ENCODE results near the gene PRPF38A. TPM values are rescaled to one million over a fixed set of nuclear protein-coding genes. Genes with fewer than 3 reads are reported as not detected.

PRPF38A gene, protein sequence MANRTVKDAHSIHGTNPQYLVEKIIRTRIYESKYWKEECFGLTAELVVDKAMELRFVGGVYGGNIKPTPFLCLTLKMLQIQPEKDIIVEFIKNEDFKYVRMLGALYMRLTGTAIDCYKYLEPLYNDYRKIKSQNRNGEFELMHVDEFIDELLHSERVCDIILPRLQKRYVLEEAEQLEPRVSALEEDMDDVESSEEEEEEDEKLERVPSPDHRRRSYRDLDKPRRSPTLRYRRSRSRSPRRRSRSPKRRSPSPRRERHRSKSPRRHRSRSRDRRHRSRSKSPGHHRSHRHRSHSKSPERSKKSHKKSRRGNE
- 8.5 and 11.0 TPM in 2 replicates for total RNA-seq (2014; rRNA removed; shearing (Covaris generic))
- polyA plus RNA-seq (2015; cell fraction: cytosol; rRNA removed): 11.2 and 16.0 TPM in 2 replicates
- 37.0 and 42.3 TPM in 2 replicates for polyA plus RNA-seq (2015; cell fraction: nucleus; rRNA removed)

DNA sequence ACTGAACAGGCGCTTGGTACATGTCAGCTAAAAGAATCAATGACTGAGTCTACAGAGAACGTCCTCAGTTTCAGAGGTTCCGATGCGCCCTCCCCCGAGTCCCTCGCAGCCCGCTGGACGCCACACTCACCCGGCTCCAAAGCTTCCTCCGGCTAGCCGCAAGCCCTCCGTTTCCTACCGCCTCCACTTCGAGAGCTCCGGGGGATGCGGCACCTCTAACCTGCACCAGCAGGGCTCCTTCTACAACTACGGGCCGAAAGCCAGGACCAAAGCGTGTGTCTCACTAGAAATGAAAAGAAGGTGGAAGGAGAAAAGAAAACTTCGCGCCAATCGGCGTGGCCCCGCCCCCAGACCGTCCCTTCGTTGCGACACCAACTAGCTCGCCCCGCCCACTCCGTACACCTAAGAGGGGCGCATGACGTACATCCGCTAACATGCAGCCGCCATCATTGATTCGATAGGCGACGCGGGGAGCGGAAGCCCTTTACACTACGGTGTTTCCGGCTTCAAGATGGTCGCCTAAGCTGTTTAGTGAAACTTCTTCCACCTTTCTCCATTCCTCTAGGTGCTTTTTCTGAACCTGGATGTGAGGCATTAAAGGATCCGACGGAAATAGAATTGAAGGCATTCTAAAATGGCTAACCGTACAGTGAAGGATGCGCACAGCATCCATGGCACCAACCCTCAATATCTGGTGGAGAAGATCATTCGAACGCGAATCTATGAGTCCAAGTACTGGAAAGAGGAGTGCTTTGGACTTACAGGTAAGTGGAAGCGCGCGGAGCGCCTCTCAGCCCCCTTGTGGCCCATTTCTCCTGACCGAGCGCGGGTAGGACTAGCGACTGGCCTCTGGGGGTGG, at the start of gene PRPF38A, which contains the start of gene ORC1:
Gene PRPF38A, plus strand, starts transcription at position 487 of the 859 bp plus-strand sequence. Its CDS starts 148 bp downstream, at position 635.
Gene ORC1, minus strand, starts transcription at position 308 of the 859 bp plus-strand sequence. CDS start 2,200 bp downstream, outside the sequence.
- in situ Hi-C loops (cut with HindIII; ENCODE audit: low pct_unique_long_range_greater_than_20kb, low sequenced_read_pairs): no loop called here
- DNase-seq (ENCODE audit: low read depth, low spot score): peak; percentile 96

- in situ Hi-C loops (cut with HindIII; ENCODE audit: low pct_unique_long_range_greater_than_20kb, low sequenced_read_pairs): no loop called here
- DNase-seq (ENCODE audit: low read depth, low spot score): no peak
Observed at GRCh38 chr1:52355436-52355835, 49.0 kb upstream of the PRPF38A start.

GRCh38 chr1:52355847-52356505, 48.4 kb upstream of the PRPF38A start:
- in situ Hi-C loops (cut with HindIII; ENCODE audit: low pct_unique_long_range_greater_than_20kb, low sequenced_read_pairs): no loop called here
- no peak for DNase-seq (ENCODE audit: low read depth, low spot score)

DNA sequence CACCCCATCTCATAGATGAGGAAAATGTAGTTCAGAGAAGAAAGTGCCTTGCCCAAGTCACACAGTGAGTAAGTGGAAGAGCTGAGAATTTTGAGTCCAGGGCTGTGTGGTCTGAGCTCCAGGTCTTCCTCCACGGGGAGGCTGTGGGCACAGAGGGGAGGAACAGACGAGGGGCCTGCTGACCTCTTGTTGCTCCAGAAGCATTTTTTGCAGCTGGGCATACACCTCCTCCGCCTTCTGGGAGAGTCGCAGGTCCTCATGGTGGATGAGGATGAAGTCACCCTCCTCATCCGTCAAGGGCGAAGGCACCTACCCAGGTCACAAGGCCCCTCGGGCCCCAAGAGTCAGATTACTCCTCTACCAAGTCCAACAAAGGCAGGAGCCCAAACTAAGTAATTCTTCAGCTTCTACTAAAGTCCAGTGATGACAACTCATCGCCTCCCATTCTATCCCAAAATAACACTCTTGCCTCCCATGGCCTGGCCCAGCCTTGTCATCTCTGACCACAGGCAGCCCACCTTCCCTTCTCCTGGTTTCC, 47.5 kb upstream of the PRPF38A start:
- no peak for DNase-seq (ENCODE audit: low read depth, low spot score)

DNA sequence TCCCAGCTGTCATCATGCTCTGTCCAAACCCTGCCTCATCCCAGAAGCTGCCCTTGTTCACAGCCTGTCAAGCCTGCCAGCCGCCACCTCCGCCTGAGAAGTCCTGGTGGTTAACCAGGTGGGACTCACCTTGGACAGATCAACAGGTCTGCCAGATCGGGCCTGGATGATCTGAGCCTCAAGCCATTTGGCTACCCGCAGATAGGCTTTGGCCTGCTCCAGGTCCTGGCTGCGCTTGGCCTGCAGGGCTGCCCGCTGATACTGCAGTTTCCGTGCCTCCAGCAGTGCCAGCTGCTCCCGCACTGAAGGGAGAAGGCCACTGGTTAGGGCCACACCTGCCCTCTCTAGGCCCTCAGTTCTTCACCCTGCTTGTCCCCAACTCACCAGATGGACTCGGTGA, 47.0 kb upstream of the PRPF38A start:
- no peak for DNase-seq (ENCODE audit: low read depth, low spot score)
- in situ Hi-C loops (cut with HindIII; ENCODE audit: low pct_unique_long_range_greater_than_20kb, low sequenced_read_pairs): no loop called here

More for the DNA sequence above, 47.5 kb upstream of the PRPF38A start:
- in situ Hi-C loops (cut with HindIII; ENCODE audit: low pct_unique_long_range_greater_than_20kb, low sequenced_read_pairs): no loop called here

- in situ Hi-C loops (cut with HindIII; ENCODE audit: low pct_unique_long_range_greater_than_20kb, low sequenced_read_pairs): no loop called here
- DNase-seq (ENCODE audit: low read depth, low spot score): no peak
Observed at GRCh38 chr1:52358851-52359497, 45.4 kb upstream of the PRPF38A start.

DNA sequence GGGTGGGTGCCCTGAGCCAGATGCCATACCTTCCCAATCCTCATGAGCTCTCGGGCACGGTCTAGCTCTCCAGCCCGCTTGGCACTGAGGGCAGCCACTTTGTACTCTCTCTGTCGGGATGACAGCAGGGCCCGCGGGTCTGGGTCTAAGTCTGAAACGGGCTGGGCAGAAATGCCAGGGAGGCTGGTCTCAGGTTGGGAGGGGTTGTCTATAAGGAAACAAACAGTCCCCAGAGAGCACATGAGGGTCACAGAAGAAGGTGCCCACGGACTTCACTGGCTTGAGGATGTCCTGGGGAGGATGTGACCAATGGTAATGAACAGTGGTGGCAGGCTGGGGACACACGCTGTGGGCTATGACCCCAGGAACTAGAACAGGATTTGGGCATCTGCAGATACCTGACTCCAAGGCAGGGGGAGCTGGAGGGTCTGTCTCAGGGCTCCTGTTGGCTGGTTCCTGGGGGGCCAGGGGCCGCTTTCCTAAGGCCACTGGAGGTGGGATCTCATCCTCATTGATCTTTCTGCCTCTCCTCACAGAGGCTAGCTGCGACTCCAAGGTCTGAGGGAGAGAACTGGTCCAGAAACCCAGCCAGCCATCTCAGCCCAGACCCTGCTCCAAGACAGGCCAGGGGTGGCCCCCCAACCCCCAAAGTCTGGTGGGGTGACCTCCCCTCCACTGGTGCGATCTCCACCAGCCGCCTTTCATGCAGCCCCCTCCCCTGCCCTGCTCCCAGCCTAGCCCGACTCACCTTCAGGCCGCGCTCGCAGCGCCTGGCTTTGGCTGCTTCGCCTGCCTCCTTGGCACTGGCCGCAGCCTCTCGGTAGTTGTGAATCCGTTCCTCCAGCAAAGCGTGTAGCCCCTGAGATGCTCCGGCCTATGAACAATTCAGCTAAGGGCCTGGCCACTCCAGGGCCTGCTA, 44.5 kb upstream of the PRPF38A start:
- in situ Hi-C loops (cut with HindIII; ENCODE audit: low pct_unique_long_range_greater_than_20kb, low sequenced_read_pairs): no loop called here
- no peak for DNase-seq (ENCODE audit: low read depth, low spot score)

DNA sequence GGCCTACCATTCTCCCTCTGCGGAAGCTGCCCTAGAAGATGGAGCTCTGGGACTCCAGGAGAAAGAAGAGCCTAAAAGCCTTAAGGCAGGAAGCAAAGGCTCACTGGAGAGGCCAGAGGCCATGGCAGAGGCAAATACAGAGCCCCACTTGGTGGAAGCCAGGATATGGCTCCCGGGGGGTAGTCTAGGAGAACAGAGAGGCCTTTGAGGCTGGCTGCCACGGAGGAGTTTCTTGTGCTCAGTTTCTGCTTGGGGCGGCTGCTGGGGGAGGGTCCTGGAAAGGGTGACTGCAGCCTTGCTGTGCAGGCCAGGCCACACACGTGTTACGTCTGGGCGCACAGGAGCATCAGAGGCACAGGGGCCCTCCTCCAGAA, 43.8 kb upstream of the PRPF38A start:
- in situ Hi-C loops (cut with HindIII; ENCODE audit: low pct_unique_long_range_greater_than_20kb, low sequenced_read_pairs): no loop called here

DNA sequence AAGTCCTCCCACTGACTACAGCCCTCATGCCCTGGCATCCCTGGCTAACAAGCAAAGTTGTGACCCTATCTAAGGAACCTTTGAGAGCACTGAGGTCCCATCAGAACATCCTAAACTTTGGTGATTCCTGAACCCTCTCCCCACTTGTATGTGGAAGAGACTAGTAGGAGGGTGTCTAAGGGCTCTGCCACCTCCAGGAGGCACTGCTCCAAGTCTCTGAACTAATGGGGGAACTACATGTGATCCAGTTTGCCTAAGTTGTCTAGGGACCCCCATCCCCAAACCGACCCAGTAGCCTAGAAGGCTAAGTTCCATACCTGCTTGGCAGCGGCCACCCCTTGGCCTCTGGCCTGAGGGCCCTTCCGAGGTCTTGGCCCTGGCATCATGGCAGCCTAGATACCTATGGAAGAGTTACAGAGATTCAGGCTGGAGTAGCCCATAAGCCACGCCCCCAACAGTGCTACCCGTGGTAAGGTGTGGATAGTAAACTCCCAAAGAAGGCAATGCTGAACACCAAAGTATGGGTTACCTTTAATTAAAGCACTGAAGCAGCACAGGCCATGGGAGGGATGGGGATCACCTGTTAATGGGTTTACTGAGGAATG, 40.1 kb upstream of the PRPF38A start:
- in situ Hi-C loops (cut with HindIII; ENCODE audit: low pct_unique_long_range_greater_than_20kb, low sequenced_read_pairs): no loop called here
- peak; percentile 38 for DNase-seq (ENCODE audit: low read depth, low spot score)

More for the DNA sequence above, 43.8 kb upstream of the PRPF38A start:
- peak; percentile 68 for DNase-seq (ENCODE audit: low read depth, low spot score)

DNA sequence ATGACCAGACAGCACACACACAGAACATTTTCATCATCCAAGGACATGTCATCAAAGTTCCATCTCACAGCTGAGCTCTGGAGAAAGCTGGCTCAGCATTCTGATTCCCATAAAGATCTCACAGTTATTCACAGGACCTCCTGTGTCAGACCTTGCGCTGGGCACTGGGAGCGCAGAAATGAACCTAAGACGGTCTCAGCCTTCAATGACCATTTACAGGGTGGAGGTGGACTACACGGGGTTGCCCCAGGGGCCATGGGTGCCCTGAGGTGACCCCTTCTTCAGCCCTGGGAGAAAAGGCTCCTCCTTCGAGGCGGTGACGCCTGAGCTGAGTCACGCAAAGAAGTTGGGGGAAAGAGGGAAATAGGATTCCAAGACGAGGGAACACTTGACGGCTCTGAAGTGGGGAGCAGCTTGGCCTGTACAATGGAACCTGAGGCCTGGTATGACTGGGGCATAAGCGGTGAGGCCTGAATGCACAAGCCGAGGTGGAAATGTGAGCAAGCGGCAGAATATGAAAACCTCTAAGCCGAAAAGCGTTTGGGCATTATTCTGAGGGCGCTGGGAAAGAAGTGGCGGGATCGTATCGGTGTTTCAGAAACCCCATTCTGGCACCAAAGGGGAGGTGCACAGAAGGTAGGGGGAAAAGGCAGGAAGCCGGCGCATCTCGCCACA, 39.2 kb upstream of the PRPF38A start:
- DNase-seq (ENCODE audit: low read depth, low spot score): peak; percentile 57
- in situ Hi-C loops (cut with HindIII; ENCODE audit: low pct_unique_long_range_greater_than_20kb, low sequenced_read_pairs): no loop called here

DNA sequence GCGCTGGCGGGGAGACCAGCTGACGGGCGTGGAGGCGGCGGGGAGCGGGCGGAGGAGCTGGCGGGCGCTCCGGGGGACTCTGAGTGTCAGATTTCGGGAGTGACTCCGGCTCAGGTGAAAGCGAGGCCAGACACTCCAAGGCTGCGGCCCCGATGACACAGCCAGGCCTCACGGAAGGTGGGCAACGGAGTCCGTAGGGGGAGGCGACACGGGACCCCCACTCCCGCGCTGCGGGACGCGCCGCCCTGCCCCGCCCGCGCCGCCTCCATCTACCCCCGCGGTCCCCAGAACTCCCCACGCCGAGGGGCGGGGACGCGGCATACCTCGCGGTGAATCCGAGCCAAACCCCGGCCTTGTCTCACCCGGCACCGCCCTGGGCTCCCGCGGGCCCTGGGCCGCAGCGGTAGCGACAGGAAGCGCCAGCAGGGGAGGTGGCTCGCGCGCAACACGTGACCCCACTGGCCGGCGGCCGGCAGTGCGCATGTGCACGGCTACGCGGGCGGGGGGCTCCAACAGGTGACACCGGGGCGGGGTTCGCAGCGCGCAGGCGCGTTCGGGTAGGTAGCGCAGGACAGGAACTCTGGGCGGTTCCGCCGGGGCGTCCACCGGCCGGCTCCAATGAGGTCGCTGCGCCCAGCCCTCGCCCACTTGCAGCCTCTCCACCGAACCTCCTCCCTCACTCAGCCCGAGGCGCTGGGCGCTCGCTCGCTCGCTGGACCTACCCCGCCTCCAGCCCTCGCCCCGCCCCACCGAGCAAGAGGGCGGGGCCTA, 38.5 kb upstream of the PRPF38A start, which contains the start of gene CC2D1B:
Gene CC2D1B, minus strand, starts transcription at position 460 of the 771 bp plus-strand sequence. CDS start 1,585 bp downstream, outside the sequence.
- in situ Hi-C loops (cut with HindIII; ENCODE audit: low pct_unique_long_range_greater_than_20kb, low sequenced_read_pairs): no loop called here

GRCh38 chr1:52366517-52366827, 37.9 kb upstream of the PRPF38A start:
- in situ Hi-C loops (cut with HindIII; ENCODE audit: low pct_unique_long_range_greater_than_20kb, low sequenced_read_pairs): no loop called here
- DNase-seq (ENCODE audit: low read depth, low spot score): no peak

More for the DNA sequence above, 38.5 kb upstream of the PRPF38A start, which contains the start of gene CC2D1B:
- peak; percentile 96 for DNase-seq (ENCODE audit: low read depth, low spot score)

GRCh38 chr1:52367272-52367671, 37.1 kb upstream of the PRPF38A start:
- DNase-seq (ENCODE audit: low read depth, low spot score): no peak
- in situ Hi-C loops (cut with HindIII; ENCODE audit: low pct_unique_long_range_greater_than_20kb, low sequenced_read_pairs): no loop called here

DNA sequence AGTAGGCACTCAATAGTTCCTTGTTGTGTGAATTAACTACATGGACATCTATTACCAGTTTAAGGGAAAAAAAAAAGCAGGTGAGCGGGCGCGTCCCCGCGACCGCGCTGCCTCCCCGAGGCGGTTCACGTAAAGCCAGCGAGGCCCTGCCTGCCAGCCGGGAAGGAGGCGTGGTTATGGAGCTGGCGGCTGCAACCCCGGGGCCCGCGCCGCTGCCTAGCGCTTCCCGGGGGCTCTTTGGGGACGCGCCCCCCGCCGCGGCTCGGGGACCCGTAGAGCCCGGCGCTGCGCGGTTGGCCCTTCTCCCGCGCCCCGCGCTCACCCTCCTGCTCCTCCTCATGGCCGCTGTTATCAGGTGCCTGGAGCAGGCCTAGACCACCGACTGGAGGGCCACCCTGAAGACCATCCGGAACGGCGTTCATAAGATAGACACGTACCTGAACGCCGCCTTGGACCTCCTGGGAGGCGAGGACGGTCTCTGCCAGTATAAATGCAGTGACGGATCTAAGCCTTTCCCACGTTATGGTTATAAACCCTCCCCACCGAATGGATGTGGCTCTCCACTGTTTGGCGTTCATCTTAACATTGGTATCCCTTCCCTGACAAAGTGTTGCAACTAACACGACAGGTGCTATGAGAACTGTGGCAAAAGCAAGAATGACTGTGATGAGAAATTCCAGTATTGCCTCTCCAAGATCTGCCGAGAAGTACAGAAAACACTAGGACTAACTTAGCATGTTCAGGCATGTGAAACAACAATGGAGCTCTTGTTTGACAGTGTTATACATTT, 35.8 kb upstream of the PRPF38A start:
- DNase-seq (ENCODE audit: low read depth, low spot score): peak; percentile 57
- in situ Hi-C loops (cut with HindIII; ENCODE audit: low pct_unique_long_range_greater_than_20kb, low sequenced_read_pairs): no loop called here

All from SK-MEL-5 (cell line).